ENCODE data around the gene OR3A2. TPM values are rescaled to one million over a fixed set of nuclear protein-coding genes. Genes with fewer than 3 reads are reported as not detected.
"Not testable (repeated sequence)": the region's sequence is repeated elsewhere in the genome, so short reads cannot be mapped to it uniquely, and the experiment has no call there.

OR3A2 gene
- 1 to 10 TPM; 1.8 to 2.7 TPM for total RNA-seq

DNA sequence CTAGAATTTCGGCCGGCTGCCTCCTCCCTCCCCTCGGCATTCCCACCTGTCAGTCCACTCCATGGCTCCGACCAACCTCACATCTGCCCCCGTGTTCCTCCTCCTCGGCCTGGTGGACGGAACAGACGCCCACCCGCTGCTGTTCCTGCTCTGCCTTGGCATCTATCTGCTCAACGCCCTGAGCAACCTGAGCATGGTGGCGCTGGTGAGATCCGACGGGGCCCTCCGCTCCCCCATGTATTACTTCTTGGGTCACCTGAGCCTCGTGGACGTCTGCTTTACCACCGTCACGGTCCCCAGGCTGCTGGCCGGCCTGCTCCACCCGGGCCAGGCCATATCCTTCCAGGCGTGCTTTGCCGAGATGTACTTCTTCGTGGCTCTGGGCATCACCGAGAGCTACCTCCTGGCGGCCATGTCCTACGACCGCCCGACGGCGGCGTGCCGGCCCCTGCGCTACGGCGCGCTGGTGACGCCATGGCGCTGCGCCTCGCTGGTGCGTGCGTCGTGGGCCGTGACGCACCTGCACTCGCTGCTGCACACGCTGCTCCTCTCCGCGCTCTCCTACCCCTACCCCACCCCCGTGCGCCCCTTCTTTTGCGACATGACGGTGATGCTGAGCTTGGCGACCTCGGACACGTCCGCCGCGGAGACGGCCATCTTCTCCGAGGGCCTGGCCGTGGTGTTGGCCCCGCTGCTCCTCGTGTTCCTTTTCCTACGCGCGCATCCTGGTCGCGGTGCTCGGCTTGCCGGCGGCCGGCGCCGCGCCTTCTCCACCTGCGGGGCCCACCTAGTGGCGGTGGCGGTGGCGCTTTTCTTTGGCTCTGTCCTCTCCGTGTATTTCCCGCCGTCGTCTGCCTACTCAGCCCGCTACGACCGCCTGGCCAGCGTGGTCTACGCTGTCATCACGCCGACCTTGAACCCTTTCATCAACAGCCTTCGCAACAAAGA, at the start of gene OR3A2:
Gene OR3A2 (minus strand): TSS at position 440 of the 948 bp plus-strand sequence.
- Mint-ChIP-seq H3K27me3 (peaks cover 16% of the 10 kb centered on the region), H3K36me3 (ENCODE audit: low read depth) (no peaks in the 10 kb centered on the region), H3K9me3 (no peaks in the 10 kb centered on the region), H3K4me1 (ENCODE audit: low read depth) (no peaks in the 10 kb centered on the region), H3K27ac (peak within 1 kb of the TSS; percentile 53), H3K4me3 (peak within 1 kb of the TSS; percentile 68)
- peak; percentile 95 for ATAC-seq
- CTCF ChIA-PET, result no interaction called here
- intact Hi-C loops (cut with micrococcal nuclease), result no loop called here
- POLR2A ChIA-PET, result no interaction called here
- peak; percentile 41 for DNase-seq
- TF ChIP-seq, protein P1, sequence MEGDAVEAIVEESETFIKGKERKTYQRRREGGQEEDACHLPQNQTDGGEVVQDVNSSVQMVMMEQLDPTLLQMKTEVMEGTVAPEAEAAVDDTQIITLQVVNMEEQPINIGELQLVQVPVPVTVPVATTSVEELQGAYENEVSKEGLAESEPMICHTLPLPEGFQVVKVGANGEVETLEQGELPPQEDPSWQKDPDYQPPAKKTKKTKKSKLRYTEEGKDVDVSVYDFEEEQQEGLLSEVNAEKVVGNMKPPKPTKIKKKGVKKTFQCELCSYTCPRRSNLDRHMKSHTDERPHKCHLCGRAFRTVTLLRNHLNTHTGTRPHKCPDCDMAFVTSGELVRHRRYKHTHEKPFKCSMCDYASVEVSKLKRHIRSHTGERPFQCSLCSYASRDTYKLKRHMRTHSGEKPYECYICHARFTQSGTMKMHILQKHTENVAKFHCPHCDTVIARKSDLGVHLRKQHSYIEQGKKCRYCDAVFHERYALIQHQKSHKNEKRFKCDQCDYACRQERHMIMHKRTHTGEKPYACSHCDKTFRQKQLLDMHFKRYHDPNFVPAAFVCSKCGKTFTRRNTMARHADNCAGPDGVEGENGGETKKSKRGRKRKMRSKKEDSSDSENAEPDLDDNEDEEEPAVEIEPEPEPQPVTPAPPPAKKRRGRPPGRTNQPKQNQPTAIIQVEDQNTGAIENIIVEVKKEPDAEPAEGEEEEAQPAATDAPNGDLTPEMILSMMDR (IDR thresholded peaks at IDR 0.05), result no peak

DNA sequence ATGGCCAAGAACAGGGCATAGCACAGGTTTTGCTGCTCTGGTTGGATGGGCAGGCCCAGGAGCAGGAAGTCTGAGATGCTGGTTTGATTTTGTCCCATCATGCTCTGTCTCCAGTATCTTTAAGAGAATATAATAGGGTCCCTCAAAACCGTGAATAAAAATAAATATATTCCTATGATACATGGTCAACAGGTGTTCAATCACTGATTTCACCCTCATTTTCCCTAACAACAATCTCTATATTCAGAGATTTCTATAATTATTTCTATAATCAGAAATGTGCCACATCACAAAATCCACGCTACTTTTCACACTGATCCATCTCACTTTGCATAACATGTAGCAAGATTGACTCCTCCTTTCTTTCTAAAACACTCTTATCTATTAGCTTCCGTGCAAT, 47.6 kb upstream of the OR3A2 start, which contains the start of gene OR1E2:
Gene OR1E2 (minus strand): TSS at position 101 of the 400 bp plus-strand sequence. CDS start 0 bp downstream, at position 101.
- POLR2A ChIA-PET, result no interaction called here
- Mint-ChIP-seq H3K27me3 (peaks cover 15% of the 10 kb centered on the region), H3K4me1 (ENCODE audit: low read depth) (no peaks in the 10 kb centered on the region), H3K4me3 (no peak within 1 kb of the TSS), H3K27ac (no peak within 1 kb of the TSS), H3K9me3 (peaks cover 4% of the 10 kb centered on the region), H3K36me3 (ENCODE audit: low read depth) (no peaks in the 10 kb centered on the region)
- DNase-seq (no peak), ATAC-seq (no peak)
- CTCF ChIA-PET, result no interaction called here
- intact Hi-C loops (cut with micrococcal nuclease), result no loop called here
- TF ChIP-seq, protein P1 (IDR thresholded peaks at IDR 0.05), result no peak

DNA sequence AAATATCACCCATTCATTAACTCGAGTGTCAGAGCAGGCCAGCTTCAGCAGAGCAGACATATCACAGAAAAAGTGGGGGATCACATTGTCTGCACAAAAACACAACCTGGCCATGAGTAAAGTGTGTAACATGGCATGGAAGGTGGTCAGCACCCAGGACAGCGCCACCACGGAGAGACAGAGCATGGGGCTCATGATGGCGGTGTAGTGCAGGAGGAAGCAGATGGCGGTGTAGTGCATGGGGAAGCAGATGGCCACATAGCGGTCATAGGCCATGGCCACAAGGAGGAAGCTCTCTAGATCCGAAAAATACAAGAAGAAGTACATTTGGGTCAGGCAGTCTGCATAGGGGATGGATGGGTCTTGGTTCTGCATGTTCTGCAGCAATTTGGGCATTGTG, 47.1 kb upstream of the OR3A2 start:
- ATAC-seq; POLR2A ChIA-PET; H3K27ac Mint-ChIP-seq; H3K9me3 Mint-ChIP-seq; H3K36me3 Mint-ChIP-seq (ENCODE audit: low read depth); CTCF ChIA-PET; H3K4me3 Mint-ChIP-seq; H3K4me1 Mint-ChIP-seq (ENCODE audit: low read depth); intact Hi-C loops (cut with micrococcal nuclease): not testable (repeated sequence)
- peaks cover 15% of the 10 kb centered on the region for H3K27me3 Mint-ChIP-seq
- peak; percentile 53 for DNase-seq

DNA sequence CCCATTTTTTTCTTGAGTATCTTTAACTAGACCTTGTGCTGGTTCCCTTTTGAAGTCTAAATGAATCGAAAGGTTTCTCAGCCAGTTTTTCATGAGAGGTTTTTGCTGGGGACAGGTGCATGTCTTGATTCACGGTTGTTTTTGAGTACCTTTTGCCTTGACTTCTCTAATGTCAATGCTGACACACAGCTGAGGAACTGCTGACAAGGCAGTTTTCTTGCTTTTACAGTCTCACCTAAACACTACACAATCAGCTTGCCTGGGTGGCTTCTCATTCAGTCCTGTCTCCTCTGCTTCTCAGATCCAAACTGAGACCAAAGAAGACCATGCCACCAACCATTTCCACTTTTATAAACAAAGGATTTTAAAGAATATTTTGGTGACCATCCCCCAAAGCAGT, 32.1 kb upstream of the OR3A2 start:
- ATAC-seq (no peak), DNase-seq (no peak)
- Mint-ChIP-seq H3K27me3 (peaks cover 14% of the 10 kb centered on the region), H3K9me3 (no peaks in the 10 kb centered on the region), H3K36me3 (ENCODE audit: low read depth) (no peaks in the 10 kb centered on the region), H3K4me1 (ENCODE audit: low read depth) (no peaks in the 10 kb centered on the region), H3K4me3 (no peak overlapping the region), H3K27ac (no peak overlapping the region)
- CTCF ChIA-PET, result interaction anchor here (0.6 kb wide), 1 partner anchor 161 kb away, joined by 3 read pairs; no protein-coding TSS in a partner anchor
- POLR2A ChIA-PET, result no interaction called here
- TF ChIP-seq, protein P1 (IDR thresholded peaks at IDR 0.05), result no peak
- intact Hi-C loops (cut with micrococcal nuclease), result no loop called here

DNA sequence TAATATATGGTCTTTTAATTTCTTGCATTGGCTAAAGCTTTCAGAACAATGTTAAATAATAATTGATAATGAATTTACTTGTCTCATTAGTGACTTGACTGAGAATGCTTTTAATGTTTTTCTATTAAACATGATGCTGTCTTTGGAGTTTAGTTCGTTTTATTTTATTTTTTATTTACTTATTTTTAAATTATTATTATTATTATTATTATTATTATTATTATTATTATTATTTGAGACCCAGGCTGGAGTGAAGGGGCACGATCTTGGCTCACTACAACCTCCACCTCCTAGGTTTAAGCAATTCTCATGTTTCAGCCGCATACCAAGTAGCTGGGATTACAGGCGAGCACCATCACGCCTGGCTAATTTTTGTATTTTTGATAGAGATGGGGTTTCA, 29.5 kb upstream of the OR3A2 start:
- no peak overlapping the region for H3K27ac Mint-ChIP-seq
- H3K4me3 Mint-ChIP-seq, result no peak overlapping the region
- no peaks in the 10 kb centered on the region for H3K36me3 Mint-ChIP-seq (ENCODE audit: low read depth)
- DNase-seq (no peak), ATAC-seq (no peak)
- ChIA-PET CTCF (no interaction called here), POLR2A (no interaction called here)
- peaks cover 16% of the 10 kb centered on the region for H3K27me3 Mint-ChIP-seq
- TF ChIP-seq, protein P1 (IDR thresholded peaks at IDR 0.05), result no peak
- intact Hi-C loops (cut with micrococcal nuclease), result no loop called here
- no peaks in the 10 kb centered on the region for H3K9me3 Mint-ChIP-seq
- no peaks in the 10 kb centered on the region for H3K4me1 Mint-ChIP-seq (ENCODE audit: low read depth)

DNA sequence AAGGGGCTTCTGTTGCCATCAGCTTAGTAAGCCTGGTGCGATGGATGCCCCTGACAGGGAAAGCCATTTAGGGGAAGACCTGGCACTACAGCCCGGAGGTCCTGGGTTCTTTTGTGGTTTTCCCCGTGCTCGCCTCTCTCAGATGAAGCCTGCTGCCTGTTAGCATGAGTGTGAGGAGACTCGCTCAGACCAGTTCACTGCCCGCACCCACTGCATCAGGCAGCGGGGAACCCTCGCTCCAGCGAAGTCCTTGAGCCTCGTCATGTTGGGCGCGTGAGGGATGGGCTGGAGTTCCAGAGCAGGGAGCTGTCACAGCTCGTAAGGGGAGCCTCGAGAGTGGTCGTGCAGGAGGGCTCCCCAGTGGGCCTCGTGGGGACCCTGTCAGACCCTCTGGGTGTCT, 26.1 kb upstream of the OR3A2 start:
- H3K36me3 Mint-ChIP-seq (ENCODE audit: low read depth); H3K4me3 Mint-ChIP-seq; CTCF ChIA-PET; DNase-seq; H3K27ac Mint-ChIP-seq; intact Hi-C loops (cut with micrococcal nuclease); ATAC-seq; H3K4me1 Mint-ChIP-seq (ENCODE audit: low read depth): not testable (repeated sequence)
- POLR2A ChIA-PET, result interaction anchor here (0.6 kb wide), 1 partner anchor 19 kb away, joined by 4 read pairs; no protein-coding TSS in a partner anchor
- H3K27me3 Mint-ChIP-seq, result peaks cover 25% of the 10 kb centered on the region
- H3K9me3 Mint-ChIP-seq, result peaks cover 12% of the 10 kb centered on the region

Data from activated CD8-positive, alpha-beta T cell treated with anti-CD3 and anti-CD28 coated beads for 36 hours (primary cell).